Lung (tissue), 12 donors: Measurements from ENCODE around the gene PRKG1. TPM values are rescaled to one million over a fixed set of nuclear protein-coding genes. Genes with fewer than 3 reads are reported as not detected.

ENCODE experiments used
- ATAC-seq: fragments of 200-7000 bp; cut with Tn5 transposase; one replicate; pipeline ENCODE4 v1.9.1; 2020; ENCODE audit warnings: moderate number of reproducible peaks; ENCODE audit not compliant: insufficient read depth, low FRiP score
- DNase-seq, 3 donors: peaks; one replicate each; pipeline ENCODE4 v3.0.0-alpha.2; 2013 to 2017
- H3K27ac ChIP-seq, 2 donors: one replicate each; pipeline ENCODE4 v1.5.1; 2013; ENCODE audit warnings: mild to moderate bottlenecking in 2 of 2, moderate library complexity in 2 of 2, control low read depth in 1 of 2, inconsistent platforms in 1 of 2, low read depth in 1 of 2, low read length in 1 of 2
- H3K27me3 ChIP-seq, 3 donors: one replicate each; pipeline ENCODE4 v1.5.1; 2013; ENCODE audit warnings: low read length in 2 of 3; ENCODE audit not compliant: control insufficient read depth in 3 of 3, insufficient read depth in 3 of 3
- H3K36me3 ChIP-seq, 4 donors: one replicate each; pipeline ENCODE4 v1.5.1; 2013; ENCODE audit warnings: low read length in 4 of 4, mild to moderate bottlenecking in 1 of 4, moderate library complexity in 1 of 4; ENCODE audit not compliant: control insufficient read depth in 4 of 4, insufficient read depth in 4 of 4
- H3K4me1 ChIP-seq, 5 donors: one replicate each; pipeline ENCODE4 v1.5.1; 2013; ENCODE audit warnings: low read length in 5 of 5, mild to moderate bottlenecking in 2 of 5, moderate library complexity in 1 of 5; ENCODE audit not compliant: control insufficient read depth in 5 of 5, insufficient read depth in 5 of 5
- H3K4me3 ChIP-seq: one replicate; pipeline ENCODE4 v1.5.1; 2013; ENCODE audit warnings: mild to moderate bottlenecking, control low read depth, moderate library complexity
- H3K9ac ChIP-seq, 2 donors: one replicate each; pipeline ENCODE4 v1.5.1; 2013; ENCODE audit warnings: low read length in 2 of 2, control low read depth in 1 of 2; ENCODE audit not compliant: insufficient read depth in 1 of 2
- H3K9me3 ChIP-seq, 4 donors: one replicate each; pipeline ENCODE4 v1.5.1; 2013; ENCODE audit warnings: low read length in 3 of 4, mild to moderate bottlenecking in 1 of 4, moderate library complexity in 1 of 4; ENCODE audit not compliant: control insufficient read depth in 4 of 4, insufficient read depth in 3 of 4
- CTCF ChIP-seq: IDR thresholded peaks from 2 replicates; pipeline ENCODE4 v1.5.1; 2012; ENCODE audit warnings: mild to moderate bottlenecking; ENCODE audit errors: control extremely low read depth, extremely low read depth
- WGBS, 2 donors: extraction: QIAGEN DNeasy Blood & Tissue Kit; methylation state at CpG; one replicate each; pipeline ENCODE4 v1.1.7; 2013; 5-methylcytosine and 5-hydroxymethylcytosine counted together
- polyA plus RNA-seq, 2 donors: library from polyadenylated mRNA; stranded (reverse); fragments of 200-250 nt; gene quantifications; one replicate each; pipeline ENCODE4 v1.2.1, GENCODE V29; 2013
- total RNA-seq, 2 donors: library from RNA; depleted of rRNA in 1 of 2; stranded (reverse); fragments of >200 nt in 1 of 2; gene quantifications; one replicate each; pipeline ENCODE4 v1.2.1, GENCODE V29; 2014 to 2021
- donor health status: control.
- donor health status: control.
- donor health status: Bipolar disorder and iron deficiency.
- donor health status: healthy.
- donor health status: DM: yes; HTN: yes; CAD: no.

Gene PRKG1
- total and polyA plus RNA-seq, 4 donors = 2.1 to 50.8 (median 15.1) TPM

DNA sequence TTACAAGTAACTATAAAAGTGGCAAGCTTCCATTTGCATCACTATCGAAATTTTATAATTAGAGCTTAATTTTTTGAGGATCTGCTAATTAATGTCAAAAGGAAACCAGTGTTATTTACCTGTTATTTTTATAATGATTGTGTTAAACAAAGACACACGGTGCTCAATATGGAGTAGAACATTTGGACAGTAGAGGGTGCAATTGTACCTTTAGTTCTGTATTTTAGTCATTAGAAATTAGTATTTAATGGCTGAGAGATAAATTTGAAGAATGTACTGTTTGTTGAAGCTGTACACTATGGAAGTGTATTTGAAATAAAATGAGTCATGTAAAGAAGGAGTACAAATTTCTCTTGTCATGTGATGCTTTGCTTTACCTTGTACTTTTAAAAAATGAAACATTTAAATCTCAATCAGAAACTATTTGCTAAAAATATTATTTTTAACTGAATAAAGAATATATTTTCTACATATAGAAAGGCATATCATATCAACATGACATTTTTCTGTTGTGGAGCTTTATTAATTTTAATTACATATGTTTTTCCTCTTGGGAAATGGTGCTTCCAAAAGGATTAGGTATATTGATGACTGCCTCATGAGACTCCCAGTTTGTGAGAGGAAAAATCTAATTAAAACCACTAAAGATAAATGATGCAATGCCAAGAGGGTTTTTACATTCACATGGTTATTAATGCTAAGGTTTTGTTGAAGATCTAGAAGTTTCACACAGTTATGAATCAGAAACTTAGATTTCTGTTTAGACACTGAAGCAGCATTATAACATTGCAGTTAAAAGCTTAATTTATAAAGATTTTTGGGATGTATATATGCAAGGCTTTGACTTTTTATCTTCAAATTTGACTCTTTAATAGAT lies 10.4 kb upstream of the PRKG1 start:
- no peak overlapping the region for H3K4me3 ChIP-seq
- ATAC-seq (no peak), DNase-seq (peak in 2 of 3 donors; percentile 71 to 80)
- WGBS, 2 donors = 1% methylated on average over 2 of the region's 2 CpGs
- no peaks in the 10 kb centered on the region for H3K9me3 ChIP-seq
- H3K27ac ChIP-seq = no peak overlapping the region
- no peak overlapping the region for H3K9ac ChIP-seq
- no peak for TF ChIP-seq CTCF
- no peaks in the 10 kb centered on the region for H3K27me3 ChIP-seq
- H3K4me1 ChIP-seq = peaks cover 0 to 2% (median 0%) of the 10 kb centered on the region in 5 donors
- no peaks in the 10 kb centered on the region for H3K36me3 ChIP-seq

GRCh38 chr10:51066231-51066630 lies 8.1 kb upstream of the PRKG1 start:
- Histone ChIP-seq H3K27me3 (no peaks in the 10 kb centered on the region), H3K27ac (no peak overlapping the region), H3K9me3 (no peaks in the 10 kb centered on the region), H3K4me3 (no peak overlapping the region), H3K9ac (no peak overlapping the region), H3K4me1 (peaks cover 0 to 2% (median 0%) of the 10 kb centered on the region in 5 donors), H3K36me3 (no peaks in the 10 kb centered on the region)
- TF ChIP-seq CTCF = no peak
- ATAC-seq (no peak), DNase-seq (no peak)
- WGBS, 2 donors = 46 to 48% methylated on average over 1 of the region's 1 CpG

GRCh38 chr10:51072210-51072609 lies 2.1 kb upstream of the PRKG1 start:
- DNase-seq (no peak), ATAC-seq (no peak)
- Histone ChIP-seq H3K9me3 (no peaks in the 10 kb centered on the region), H3K4me3 (no peak overlapping the region), H3K27ac (no peak overlapping the region), H3K27me3 (no peaks in the 10 kb centered on the region), H3K36me3 (no peaks in the 10 kb centered on the region), H3K4me1 (peaks cover 0 to 20% (median 6%) of the 10 kb centered on the region in 5 donors), H3K9ac (no peak overlapping the region)
- no peak for TF ChIP-seq CTCF
